Tibial artery (tissue), 4 donors: ENCODE results near the gene PRMT5.
A peak's percentile ranks its signal among the peaks of the same experiment; 100 is the strongest.

Source experiments
- DNase-seq, 2 donors: peaks; one replicate each; pipeline ENCODE4 v3.0.0-alpha.2; 2019
- H3K27ac ChIP-seq, 2 donors: fragments of 200-600 bp; sonication (generic) in 1 of 2; 1 replicate in 1 of 2; 2 replicates in 1 of 2; pipeline ENCODE4 v1.5.1; 2018 to 2019; ENCODE audit warnings: mild to moderate bottlenecking in 1 of 2
- H3K27me3 ChIP-seq, 2 donors: fragments of 200-600 bp; sonication (generic) in 1 of 2; one replicate each; pipeline versions ENCODE4 v1.5.1 to v1.6.0; 2016 to 2019
- H3K36me3 ChIP-seq, 3 donors: fragments of 200-600 bp; sonication (generic) in 2 of 3; one replicate each; pipeline ENCODE4 v1.5.1; 2016 to 2019; ENCODE audit warnings: mild to moderate bottlenecking in 2 of 3
- H3K4me1 ChIP-seq, 4 donors: fragments of 200-600 bp; sonication (generic) in 2 of 4; 1 replicate in 3 of 4; 2 replicates in 1 of 4; pipeline ENCODE4 v1.5.1; 2016 to 2019
- H3K4me3 ChIP-seq, 2 donors: fragments of 200-600 bp; sonication (generic) in 1 of 2; 1 replicate in 1 of 2; 2 replicates in 1 of 2; pipeline ENCODE4 v1.5.1; 2018 to 2019; ENCODE audit warnings: mild to moderate bottlenecking in 2 of 2
- H3K9me3 ChIP-seq, 3 donors: fragments of 200-600 bp; sonication (generic) in 1 of 3; one replicate each; pipeline ENCODE4 v1.5.1; 2016 to 2019
- intact Hi-C: fragments of 100-400 bp; cut with DNase I; formaldehyde crosslinking; loops from one replicate; pipeline ENCODE4 v1.15.0; 2023; ENCODE audit warnings: low total_unique reads
- TF ChIP-seq, protein P1 (sequence below), 2 experiments: fragments of 200-600 bp in 1 of 2; fragments of 450-650 bp in 1 of 2; IDR thresholded peaks; one replicate each; pipeline ENCODE4 v1.5.1; 2017 to 2019; ENCODE audit warnings: antibody characterized with exemption in 2 of 2, mild to moderate bottlenecking in 1 of 2, moderate library complexity in 1 of 2

The PRMT5 gene

DNA sequence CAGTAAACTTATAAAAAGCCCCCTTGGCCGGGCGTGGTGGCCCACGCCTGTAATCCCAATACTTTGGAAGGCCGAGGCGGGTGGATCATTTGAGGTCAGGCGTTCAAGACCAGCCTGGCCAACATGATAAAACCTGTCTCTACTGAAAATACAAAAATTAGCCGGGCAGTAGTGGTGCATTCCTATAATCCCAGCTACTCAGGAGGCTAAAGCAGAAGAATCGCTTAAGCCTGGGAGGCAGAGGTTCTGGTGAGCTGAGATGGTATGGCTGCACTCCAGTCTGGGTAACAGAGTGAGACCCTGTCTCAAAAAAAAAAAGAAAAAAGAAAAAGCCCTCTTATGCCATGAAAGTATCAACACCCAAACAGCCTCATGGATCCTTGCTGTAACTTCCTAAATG is 3.7 kb downstream of the PRMT5 start:
- H3K36me3 ChIP-seq: peaks cover 31 to 61% (median 46%) of the 10 kb centered on the region in 3 donors

DNA sequence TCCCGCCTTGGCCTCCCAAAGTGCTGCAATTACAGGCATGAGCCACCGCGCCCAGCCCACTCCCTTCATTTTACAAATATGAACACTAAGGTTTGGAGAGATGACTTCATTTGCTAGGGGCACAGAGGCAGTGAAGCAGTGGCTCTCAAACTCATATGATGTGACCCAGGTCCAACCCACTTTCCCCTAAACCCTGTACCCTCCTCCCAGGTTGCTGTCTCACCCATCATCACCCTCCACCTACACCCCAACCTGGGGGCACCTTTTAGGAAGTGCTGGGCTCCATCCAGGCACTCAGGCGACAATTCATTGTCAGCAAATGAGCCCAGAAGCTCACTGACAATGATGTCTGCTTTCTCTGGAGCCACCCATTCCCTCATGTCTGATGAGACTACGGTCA is 5.4 kb downstream of the PRMT5 start:
- Histone ChIP-seq H3K4me1 (peaks cover 0 to 21% (median 15%) of the 10 kb centered on the region in 4 donors), H3K4me3 (no peak overlapping the region), H3K9me3 (no peaks in the 10 kb centered on the region), H3K36me3 (peaks cover 31 to 62% (median 48%) of the 10 kb centered on the region in 3 donors), H3K27ac (no peak overlapping the region), H3K27me3 (no peaks in the 10 kb centered on the region)
- intact Hi-C loops: no loop called here
- TF ChIP-seq, protein P1, sequence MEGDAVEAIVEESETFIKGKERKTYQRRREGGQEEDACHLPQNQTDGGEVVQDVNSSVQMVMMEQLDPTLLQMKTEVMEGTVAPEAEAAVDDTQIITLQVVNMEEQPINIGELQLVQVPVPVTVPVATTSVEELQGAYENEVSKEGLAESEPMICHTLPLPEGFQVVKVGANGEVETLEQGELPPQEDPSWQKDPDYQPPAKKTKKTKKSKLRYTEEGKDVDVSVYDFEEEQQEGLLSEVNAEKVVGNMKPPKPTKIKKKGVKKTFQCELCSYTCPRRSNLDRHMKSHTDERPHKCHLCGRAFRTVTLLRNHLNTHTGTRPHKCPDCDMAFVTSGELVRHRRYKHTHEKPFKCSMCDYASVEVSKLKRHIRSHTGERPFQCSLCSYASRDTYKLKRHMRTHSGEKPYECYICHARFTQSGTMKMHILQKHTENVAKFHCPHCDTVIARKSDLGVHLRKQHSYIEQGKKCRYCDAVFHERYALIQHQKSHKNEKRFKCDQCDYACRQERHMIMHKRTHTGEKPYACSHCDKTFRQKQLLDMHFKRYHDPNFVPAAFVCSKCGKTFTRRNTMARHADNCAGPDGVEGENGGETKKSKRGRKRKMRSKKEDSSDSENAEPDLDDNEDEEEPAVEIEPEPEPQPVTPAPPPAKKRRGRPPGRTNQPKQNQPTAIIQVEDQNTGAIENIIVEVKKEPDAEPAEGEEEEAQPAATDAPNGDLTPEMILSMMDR (IDR thresholded peaks at IDR 0.05): no peak
- no peak for DNase-seq

More for the DNA sequence above, 3.7 kb downstream of the PRMT5 start:
- H3K27ac ChIP-seq: no peak overlapping the region
- DNase-seq: no peak
- H3K4me3 ChIP-seq: no peak overlapping the region
- TF ChIP-seq, protein P1 (IDR thresholded peaks at IDR 0.05): no peak
- H3K4me1 ChIP-seq: peaks cover 0 to 19% (median 13%) of the 10 kb centered on the region in 4 donors
- no peaks in the 10 kb centered on the region for H3K9me3 ChIP-seq
- intact Hi-C loops: no loop called here
- no peaks in the 10 kb centered on the region for H3K27me3 ChIP-seq

DNA sequence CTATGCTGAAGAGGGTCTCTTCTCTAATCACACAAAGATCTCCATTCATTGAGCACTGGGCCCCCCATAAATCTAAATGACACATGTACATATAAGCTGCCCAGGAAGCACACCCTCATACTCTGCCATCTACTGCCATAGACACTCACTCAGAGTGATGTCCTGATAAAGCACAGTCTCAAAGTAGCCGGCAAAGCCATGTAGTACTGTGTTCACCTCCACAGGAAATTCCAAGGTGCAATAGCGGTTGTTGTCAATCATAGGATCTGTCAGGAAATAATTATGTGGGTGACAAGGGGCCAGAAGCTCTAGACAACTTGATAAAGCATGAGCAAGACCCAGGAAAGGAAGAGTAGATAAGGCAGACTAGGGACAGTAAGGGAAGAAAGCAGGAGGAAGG is 6.9 kb downstream of the PRMT5 start:
- Histone ChIP-seq H3K27ac (no peak overlapping the region), H3K9me3 (no peaks in the 10 kb centered on the region), H3K4me3 (no peak overlapping the region), H3K36me3 (peaks cover 31 to 62% (median 48%) of the 10 kb centered on the region in 3 donors), H3K27me3 (no peaks in the 10 kb centered on the region), H3K4me1 (peaks cover 0 to 16% (median 12%) of the 10 kb centered on the region in 4 donors)
- intact Hi-C loops: no loop called here
- DNase-seq: no peak
- TF ChIP-seq, protein P1 (IDR thresholded peaks at IDR 0.05): no peak

DNA sequence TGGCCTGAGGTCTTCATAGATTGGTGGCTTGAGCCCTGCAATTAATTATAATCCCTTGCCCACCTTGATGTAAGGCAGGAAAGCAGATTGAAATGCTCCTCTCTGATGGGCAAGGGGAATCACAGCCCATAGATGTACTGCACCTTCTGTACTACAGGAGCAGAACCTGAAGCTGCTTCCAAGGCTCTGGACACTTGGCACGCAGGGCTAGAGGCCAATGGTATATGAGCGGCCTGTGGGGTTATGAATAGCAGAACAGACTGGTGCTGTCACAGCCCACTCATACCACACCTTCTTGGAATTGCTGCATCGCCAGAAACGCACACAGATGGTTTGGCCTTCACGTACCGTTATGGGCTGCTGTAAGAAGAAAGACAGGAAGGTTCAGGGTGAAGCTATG is 8.5 kb downstream of the PRMT5 start:
- intact Hi-C loops: no loop called here
- H3K27ac ChIP-seq: no peak overlapping the region
- H3K36me3 ChIP-seq: peaks cover 30 to 53% (median 48%) of the 10 kb centered on the region in 3 donors
- TF ChIP-seq, protein P1 (IDR thresholded peaks at IDR 0.05): no peak
- H3K4me1 ChIP-seq: peaks cover 0 to 31% (median 26%) of the 10 kb centered on the region in 4 donors
- no peak overlapping the region for H3K4me3 ChIP-seq
- no peaks in the 10 kb centered on the region for H3K9me3 ChIP-seq
- no peak for DNase-seq
- no peaks in the 10 kb centered on the region for H3K27me3 ChIP-seq

DNA sequence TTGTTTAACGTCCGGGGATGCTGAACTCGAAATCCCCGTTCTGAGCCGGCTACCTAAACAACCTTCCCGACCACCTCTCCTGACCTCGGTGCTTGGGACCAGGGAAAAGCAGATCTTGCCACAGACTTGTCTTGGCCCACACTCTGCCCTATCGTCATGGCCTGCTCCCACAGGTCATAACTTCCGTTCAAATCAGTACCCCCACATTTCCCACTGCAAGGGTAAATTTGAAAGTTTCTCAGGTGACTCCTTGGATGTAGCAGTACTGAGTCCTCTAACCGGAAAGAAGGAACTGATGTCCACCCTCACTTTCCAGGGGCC is 9.6 kb downstream of the PRMT5 start:
- peaks cover 0 to 39% (median 29%) of the 10 kb centered on the region in 4 donors for H3K4me1 ChIP-seq
- no peaks in the 10 kb centered on the region for H3K9me3 ChIP-seq
- peak overlapping the region; percentile 93 to 96 for H3K27ac ChIP-seq
- DNase-seq: no peak
- H3K4me3 ChIP-seq: peak overlapping the region; percentile 68 to 76
- TF ChIP-seq, protein P1 (IDR thresholded peaks at IDR 0.05): no peak
- H3K36me3 ChIP-seq: peaks cover 21 to 42% (median 36%) of the 10 kb centered on the region in 3 donors
- intact Hi-C loops: no loop called here
- no peaks in the 10 kb centered on the region for H3K27me3 ChIP-seq
